Measurements from ENCODE around the gene CCDC13.

Gene CCDC13

DNA sequence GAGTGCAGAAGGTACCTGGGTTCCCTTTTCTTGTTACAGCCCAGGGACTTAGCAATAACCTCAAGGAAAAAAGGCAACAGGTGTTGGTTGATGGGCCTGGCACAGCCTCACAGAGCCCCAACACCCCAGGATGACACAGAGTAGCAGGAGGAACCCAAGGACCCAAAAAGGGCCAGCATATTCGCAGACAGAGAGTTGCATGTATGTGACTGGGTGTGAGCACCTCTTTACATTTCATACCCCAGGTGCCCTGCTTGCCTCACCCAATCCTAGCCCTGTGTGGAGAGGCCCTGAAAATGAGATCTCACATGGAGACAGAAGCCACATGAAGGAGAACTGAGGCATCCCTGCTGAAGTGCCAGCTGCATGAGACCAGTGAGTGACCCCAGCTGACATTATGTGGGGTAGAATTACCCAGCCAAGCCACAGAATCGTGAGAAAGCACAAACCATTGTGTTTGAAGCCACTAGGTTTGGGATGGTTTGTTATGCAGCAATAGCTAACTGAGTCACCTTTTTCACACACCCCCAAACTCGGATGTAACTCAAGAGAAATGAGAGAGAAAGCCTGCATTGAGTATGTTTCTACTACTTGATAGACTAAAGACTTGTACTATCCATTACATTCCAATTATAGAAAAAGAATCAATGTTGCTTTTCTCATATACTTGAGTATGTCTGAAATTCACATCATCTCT lies 44.2 kb downstream of the CCDC13 start:
- in situ Hi-C loops (cut with MboI; ENCODE audit: low sequenced_read_pairs, unreplicated experiment): no loop called here
- no peak for TF ChIP-seq CTCF (IDR thresholded peaks at IDR 0.05; ENCODE audit: borderline replicate concordance, control extremely low read depth, extremely low read depth, insufficient read depth, missing control alignments)
- no peak for DNase-seq (ENCODE audit: low spot score)

DNA sequence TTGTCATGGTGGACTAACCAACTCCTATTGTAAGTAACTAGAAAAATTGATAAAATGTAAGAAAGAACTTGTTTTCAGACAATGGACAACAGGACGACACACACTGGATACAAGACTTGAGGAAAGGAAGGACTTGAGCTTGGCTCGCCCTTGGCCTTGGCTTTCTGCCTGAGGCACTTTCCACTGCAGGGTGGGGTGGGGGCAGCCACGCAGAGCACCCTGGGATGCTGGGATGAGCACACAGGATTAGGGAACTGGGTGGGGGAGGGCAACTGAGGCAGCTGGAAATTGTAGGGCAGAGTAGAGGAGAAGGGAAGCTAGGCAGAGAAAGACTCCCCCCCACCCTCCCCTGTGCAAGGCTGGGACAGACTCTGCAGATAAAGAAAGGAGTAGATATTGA lies 45.0 kb downstream of the CCDC13 start:
- in situ Hi-C loops (cut with MboI; ENCODE audit: low sequenced_read_pairs, unreplicated experiment): no loop called here
- no peak for TF ChIP-seq CTCF (IDR thresholded peaks at IDR 0.05; ENCODE audit: borderline replicate concordance, control extremely low read depth, extremely low read depth, insufficient read depth, missing control alignments)
- DNase-seq (ENCODE audit: low spot score): no peak

GRCh38 chr3:42725454-42725853 lies 47.6 kb downstream of the CCDC13 start:
- DNase-seq (ENCODE audit: low spot score): no peak
- TF ChIP-seq CTCF (IDR thresholded peaks at IDR 0.05; ENCODE audit: borderline replicate concordance, control extremely low read depth, extremely low read depth, insufficient read depth, missing control alignments): no peak
- in situ Hi-C loops (cut with MboI; ENCODE audit: low sequenced_read_pairs, unreplicated experiment): no loop called here

DNA sequence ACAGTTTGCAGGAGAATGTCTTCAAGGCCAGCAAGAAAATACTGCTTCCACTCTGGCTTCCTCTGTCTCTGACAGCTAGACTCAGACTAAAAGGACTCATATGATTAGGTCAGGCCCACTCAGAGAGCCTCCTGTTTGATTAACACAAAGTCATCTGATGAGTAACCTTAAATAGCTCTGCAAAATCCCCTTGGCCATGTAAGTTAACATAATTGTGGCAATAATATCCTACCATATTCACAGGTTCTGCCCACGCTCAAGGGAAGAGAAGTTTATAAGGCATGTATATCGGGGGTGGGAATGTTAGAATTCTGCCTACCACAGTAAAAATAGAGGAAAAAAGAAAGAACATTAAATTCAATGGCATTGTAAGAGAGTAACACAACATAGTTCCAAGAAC lies 49.8 kb downstream of the CCDC13 start:
- no peak for TF ChIP-seq CTCF (IDR thresholded peaks at IDR 0.05; ENCODE audit: borderline replicate concordance, control extremely low read depth, extremely low read depth, insufficient read depth, missing control alignments)
- DNase-seq (ENCODE audit: low spot score): no peak
- in situ Hi-C loops (cut with MboI; ENCODE audit: low sequenced_read_pairs, unreplicated experiment): no loop called here
